WTC11 (cell line): ENCODE data around the gene ZNF775. TPM values are rescaled to one million over a fixed set of nuclear protein-coding genes. Genes with fewer than 3 reads are reported as not detected.

Experiments used
- FOXJ3 ChIP-seq: sonication (generic); formaldehyde crosslinking; IDR thresholded peaks from 2 replicates; pipeline ENCODE4 v1.9.0; 2021; ENCODE audit warnings: missing genetic modification reagents, mild to moderate bottlenecking, borderline replicate concordance
- FOXK1 ChIP-seq: sonication (generic); formaldehyde crosslinking; IDR thresholded peaks from 2 replicates; pipeline ENCODE4 v1.8.0; 2022; ENCODE audit warnings: mild to moderate bottlenecking, moderate library complexity, missing genetic modification reagents
- FOXP4 ChIP-seq: sonication (generic); formaldehyde crosslinking; IDR thresholded peaks from 2 replicates; pipeline ENCODE4 v1.8.0; 2022; ENCODE audit warnings: mild to moderate bottlenecking, missing genetic modification reagents
- GABPB1 ChIP-seq: sonication (generic); formaldehyde crosslinking; IDR thresholded peaks from 2 replicates; pipeline ENCODE4 v1.8.1; 2023; ENCODE audit warnings: mild to moderate bottlenecking, missing genetic modification reagents
- GTF2I ChIP-seq: fragments of 250-450 bp; sonication (Bioruptor Pico); conservative IDR thresholded peaks from 2 replicates; pipeline ENCODE4 v1.4.0; 2021; ENCODE audit warnings: mild to moderate bottlenecking
- JAZF1 ChIP-seq: fragments of 250-450 bp; sonication (Bioruptor Pico); IDR thresholded peaks from 2 replicates; pipeline ENCODE4 v1.9.0; 2021; ENCODE audit warnings: moderate library complexity, mild to moderate bottlenecking, inconsistent platforms
- KAT7 ChIP-seq: sonication (generic); formaldehyde crosslinking; IDR thresholded peaks from 2 replicates; pipeline ENCODE4 v1.8.1; 2023; ENCODE audit warnings: missing genetic modification reagents, mild to moderate bottlenecking, borderline replicate concordance
- MLX ChIP-seq: sonication (generic); formaldehyde crosslinking; IDR thresholded peaks from 2 replicates; pipeline ENCODE4 v1.8.1; 2023; ENCODE audit warnings: mild to moderate bottlenecking, missing genetic modification reagents, moderate library complexity
- MYBL2 ChIP-seq: sonication (generic); formaldehyde crosslinking; IDR thresholded peaks from 2 replicates; pipeline ENCODE4 v1.8.1; 2023; ENCODE audit warnings: mild to moderate bottlenecking, moderate library complexity, missing genetic modification reagents
- PREB ChIP-seq: sonication (generic); formaldehyde crosslinking; IDR thresholded peaks from 2 replicates; pipeline ENCODE4 v1.8.1; 2022; ENCODE audit warnings: mild to moderate bottlenecking, missing genetic modification reagents, moderate library complexity, borderline replicate concordance
- RELA ChIP-seq: sonication (generic); formaldehyde crosslinking; IDR thresholded peaks from 2 replicates; pipeline ENCODE4 v1.8.1; 2022; ENCODE audit warnings: missing genetic modification reagents, mild to moderate bottlenecking, borderline replicate concordance
- SMAD3 ChIP-seq: sonication (generic); formaldehyde crosslinking; IDR thresholded peaks from 2 replicates; pipeline ENCODE4 v1.8.0; 2022; ENCODE audit warnings: missing genetic modification reagents, mild to moderate bottlenecking, borderline replicate concordance
- SMAD4 ChIP-seq: sonication (generic); formaldehyde crosslinking; IDR thresholded peaks from 2 replicates; pipeline ENCODE4 v1.8.0; 2022; ENCODE audit warnings: mild to moderate bottlenecking, missing genetic modification reagents
- TCF7 ChIP-seq: sonication (generic); formaldehyde crosslinking; IDR thresholded peaks from 2 replicates; pipeline ENCODE4 v1.8.0; 2022; ENCODE audit warnings: mild to moderate bottlenecking, low read depth, missing genetic modification reagents, moderate library complexity
- TEAD4 ChIP-seq: sonication (generic); formaldehyde crosslinking; IDR thresholded peaks from 2 replicates; pipeline ENCODE4 v1.8.0; 2022; ENCODE audit warnings: mild to moderate bottlenecking, missing genetic modification reagents
- ZNF232 ChIP-seq: sonication (generic); formaldehyde crosslinking; IDR thresholded peaks from 2 replicates; pipeline ENCODE4 v1.8.0; 2022; ENCODE audit warnings: mild to moderate bottlenecking, missing genetic modification reagents
- ZNF263 ChIP-seq: sonication (generic); formaldehyde crosslinking; IDR thresholded peaks from 2 replicates; pipeline ENCODE4 v1.8.1; 2022; ENCODE audit warnings: low read depth, mild to moderate bottlenecking, moderate library complexity, missing genetic modification reagents
- ZNF317 ChIP-seq: sonication (generic); formaldehyde crosslinking; IDR thresholded peaks from 2 replicates; pipeline ENCODE4 v1.8.1; 2023; ENCODE audit warnings: low read depth, mild to moderate bottlenecking, moderate library complexity, missing genetic modification reagents, borderline replicate concordance
- ZNF396 ChIP-seq: fragments of 250-450 bp; sonication (Bioruptor Pico); IDR thresholded peaks from 2 replicates; pipeline ENCODE4 v1.8.0; 2021; ENCODE audit warnings: mild to moderate bottlenecking, moderate library complexity, borderline replicate concordance
- ZNF416 ChIP-seq: fragments of 250-450 bp; sonication (Bioruptor Pico); IDR thresholded peaks from 2 replicates; pipeline ENCODE4 v1.9.0; 2021; ENCODE audit warnings: mild to moderate bottlenecking, inconsistent platforms
- total RNA-seq: library from RNA; stranded (reverse); gene quantifications from 3 replicates; pipeline ENCODE4 v1.2.3, GENCODE V29; 2021
- TF ChIP-seq, protein P1 (sequence below): sonication (generic); formaldehyde crosslinking; IDR thresholded peaks from 2 replicates; pipeline ENCODE4 v1.8.1; 2022; ENCODE audit warnings: low read depth, mild to moderate bottlenecking, moderate library complexity, missing genetic modification reagents, borderline replicate concordance
- TF ChIP-seq, protein P2 (sequence below): sonication (generic); formaldehyde crosslinking; IDR thresholded peaks from 2 replicates; pipeline ENCODE4 v1.8.0; 2023; ENCODE audit warnings: mild to moderate bottlenecking, missing genetic modification reagents
- TF ChIP-seq, protein P3 (sequence below): sonication (generic); formaldehyde crosslinking; IDR thresholded peaks from 2 replicates; pipeline ENCODE4 v1.8.0; 2022; ENCODE audit warnings: missing genetic modification reagents

Gene ZNF775
- total RNA-seq, 1 experiment from 2014 or later, result 25.4 TPM

GRCh38 chr7:150404805-150405583, 25.9 kb downstream of the ZNF775 start (continued):
- TF ChIP-seq, protein P1, sequence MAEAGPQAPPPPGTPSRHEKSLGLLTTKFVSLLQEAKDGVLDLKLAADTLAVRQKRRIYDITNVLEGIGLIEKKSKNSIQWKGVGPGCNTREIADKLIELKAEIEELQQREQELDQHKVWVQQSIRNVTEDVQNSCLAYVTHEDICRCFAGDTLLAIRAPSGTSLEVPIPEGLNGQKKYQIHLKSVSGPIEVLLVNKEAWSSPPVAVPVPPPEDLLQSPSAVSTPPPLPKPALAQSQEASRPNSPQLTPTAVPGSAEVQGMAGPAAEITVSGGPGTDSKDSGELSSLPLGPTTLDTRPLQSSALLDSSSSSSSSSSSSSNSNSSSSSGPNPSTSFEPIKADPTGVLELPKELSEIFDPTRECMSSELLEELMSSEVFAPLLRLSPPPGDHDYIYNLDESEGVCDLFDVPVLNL (CRISPR knock-in tag), result peak; percentile 64; the same call in 1 of the 2 replicates
- TF ChIP-seq ZNF396 (CRISPR knock-in tag) (no peak), TCF7 (CRISPR knock-in tag) (no peak), TEAD4 (no peak), KAT7 (CRISPR knock-in tag) (0 out of 2 replicates have a peak, but pooled peaks have one; percentile 48), SMAD3 (CRISPR knock-in tag) (0 out of 2 replicates have a peak, but pooled peaks have one; percentile 14), SMAD4 (CRISPR knock-in tag) (no peak), GTF2I (CRISPR knock-in tag) (no peak), FOXK1 (CRISPR knock-in tag) (peak; percentile 59; the same call in 1 of the 2 replicates), FOXP4 (0 out of 2 replicates have a peak, but pooled peaks have one; percentile 46), ZNF263 (peak; percentile 42; the same call in 1 of the 2 replicates), FOXJ3 (CRISPR knock-in tag) (no peak), MLX (no peak), MYBL2 (CRISPR knock-in tag) (peak; percentile 44; the same call in 1 of the 2 replicates), ZNF416 (CRISPR knock-in tag) (no peak), JAZF1 (no peak), ZNF232 (CRISPR knock-in tag) (no peak), GABPB1 (CRISPR knock-in tag) (peak; percentile 62), ZNF317 (CRISPR knock-in tag) (peak; percentile 26; the same call in 1 of the 2 replicates), RELA (no peak), PREB (CRISPR knock-in tag) (no peak)
- TF ChIP-seq, protein P2, sequence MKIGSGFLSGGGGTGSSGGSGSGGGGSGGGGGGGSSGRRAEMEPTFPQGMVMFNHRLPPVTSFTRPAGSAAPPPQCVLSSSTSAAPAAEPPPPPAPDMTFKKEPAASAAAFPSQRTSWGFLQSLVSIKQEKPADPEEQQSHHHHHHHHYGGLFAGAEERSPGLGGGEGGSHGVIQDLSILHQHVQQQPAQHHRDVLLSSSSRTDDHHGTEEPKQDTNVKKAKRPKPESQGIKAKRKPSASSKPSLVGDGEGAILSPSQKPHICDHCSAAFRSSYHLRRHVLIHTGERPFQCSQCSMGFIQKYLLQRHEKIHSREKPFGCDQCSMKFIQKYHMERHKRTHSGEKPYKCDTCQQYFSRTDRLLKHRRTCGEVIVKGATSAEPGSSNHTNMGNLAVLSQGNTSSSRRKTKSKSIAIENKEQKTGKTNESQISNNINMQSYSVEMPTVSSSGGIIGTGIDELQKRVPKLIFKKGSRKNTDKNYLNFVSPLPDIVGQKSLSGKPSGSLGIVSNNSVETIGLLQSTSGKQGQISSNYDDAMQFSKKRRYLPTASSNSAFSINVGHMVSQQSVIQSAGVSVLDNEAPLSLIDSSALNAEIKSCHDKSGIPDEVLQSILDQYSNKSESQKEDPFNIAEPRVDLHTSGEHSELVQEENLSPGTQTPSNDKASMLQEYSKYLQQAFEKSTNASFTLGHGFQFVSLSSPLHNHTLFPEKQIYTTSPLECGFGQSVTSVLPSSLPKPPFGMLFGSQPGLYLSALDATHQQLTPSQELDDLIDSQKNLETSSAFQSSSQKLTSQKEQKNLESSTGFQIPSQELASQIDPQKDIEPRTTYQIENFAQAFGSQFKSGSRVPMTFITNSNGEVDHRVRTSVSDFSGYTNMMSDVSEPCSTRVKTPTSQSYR (CRISPR knock-in tag), result no peak
- TF ChIP-seq, protein P3, sequence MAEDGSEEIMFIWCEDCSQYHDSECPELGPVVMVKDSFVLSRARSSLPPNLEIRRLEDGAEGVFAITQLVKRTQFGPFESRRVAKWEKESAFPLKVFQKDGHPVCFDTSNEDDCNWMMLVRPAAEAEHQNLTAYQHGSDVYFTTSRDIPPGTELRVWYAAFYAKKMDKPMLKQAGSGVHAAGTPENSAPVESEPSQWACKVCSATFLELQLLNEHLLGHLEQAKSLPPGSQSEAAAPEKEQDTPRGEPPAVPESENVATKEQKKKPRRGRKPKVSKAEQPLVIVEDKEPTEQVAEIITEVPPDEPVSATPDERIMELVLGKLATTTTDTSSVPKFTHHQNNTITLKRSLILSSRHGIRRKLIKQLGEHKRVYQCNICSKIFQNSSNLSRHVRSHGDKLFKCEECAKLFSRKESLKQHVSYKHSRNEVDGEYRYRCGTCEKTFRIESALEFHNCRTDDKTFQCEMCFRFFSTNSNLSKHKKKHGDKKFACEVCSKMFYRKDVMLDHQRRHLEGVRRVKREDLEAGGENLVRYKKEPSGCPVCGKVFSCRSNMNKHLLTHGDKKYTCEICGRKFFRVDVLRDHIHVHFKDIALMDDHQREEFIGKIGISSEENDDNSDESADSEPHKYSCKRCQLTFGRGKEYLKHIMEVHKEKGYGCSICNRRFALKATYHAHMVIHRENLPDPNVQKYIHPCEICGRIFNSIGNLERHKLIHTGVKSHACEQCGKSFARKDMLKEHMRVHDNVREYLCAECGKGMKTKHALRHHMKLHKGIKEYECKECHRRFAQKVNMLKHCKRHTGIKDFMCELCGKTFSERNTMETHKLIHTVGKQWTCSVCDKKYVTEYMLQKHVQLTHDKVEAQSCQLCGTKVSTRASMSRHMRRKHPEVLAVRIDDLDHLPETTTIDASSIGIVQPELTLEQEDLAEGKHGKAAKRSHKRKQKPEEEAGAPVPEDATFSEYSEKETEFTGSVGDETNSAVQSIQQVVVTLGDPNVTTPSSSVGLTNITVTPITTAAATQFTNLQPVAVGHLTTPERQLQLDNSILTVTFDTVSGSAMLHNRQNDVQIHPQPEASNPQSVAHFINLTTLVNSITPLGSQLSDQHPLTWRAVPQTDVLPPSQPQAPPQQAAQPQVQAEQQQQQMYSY, result no peak
